ENCODE data around the gene TST. TPM values are rescaled to one million over a fixed set of nuclear protein-coding genes. Genes with fewer than 3 reads are reported as not detected.
A peak's percentile ranks its signal among the peaks of the same experiment; 100 is the strongest.

The TST gene
- total and polyA plus RNA-seq, 4 experiments from 2014 or later, result 0.29 to 1.4 (median 0.46) TPM

- Mint-ChIP-seq H3K4me3 (no peak overlapping the region), H3K9me3 (no peaks in the 10 kb centered on the region), H3K27me3 (peaks cover 0 to 5% of the 10 kb centered on the region in 2 donors), H3K27ac (no peak overlapping the region), H3K4me1 (peaks cover 3 to 18% (median 12%) of the 10 kb centered on the region in 4 donors), H3K36me3 (no peaks in the 10 kb centered on the region)
- ChIA-PET POLR2A (ENCODE audit: partially characterized antibody) (interaction anchor here (0.6 kb wide), 1 partner anchor 516 kb away, joined by 3 read pairs; no protein-coding TSS in a partner anchor), CTCF (ENCODE audit: partially characterized antibody) (interaction anchor here (0.6 to 0.7 kb wide), 2 partner anchors 186 to 545 kb away, joined by 3 read pairs; no protein-coding TSS in a partner anchor)
- no peak for DNase-seq
- Histone ChIP-seq H3K27ac (ENCODE audit: low read depth, low read length) (no peak overlapping the region), H3K4me1 (ENCODE audit: insufficient read depth, low read length) (peaks cover 8% of the 10 kb centered on the region), H3K4me3 (ENCODE audit: low read length in 2 of 2) (no peak overlapping the region), H3K27me3 (ENCODE audit: insufficient read depth, low read length) (no peaks in the 10 kb centered on the region), H3K9me3 (ENCODE audit: control insufficient read depth in 1 of 2, low read length in 2 of 2) (no peaks in the 10 kb centered on the region), H3K36me3 (ENCODE audit: insufficient read depth, low read length) (no peaks in the 10 kb centered on the region)
- intact Hi-C loops (cut with micrococcal nuclease), result no loop called here
These were observed 4.6 kb upstream of the TST start for GRCh38 chr22:37023743-37024338.

- no peaks in the 10 kb centered on the region for H3K9me3 ChIP-seq (ENCODE audit: control insufficient read depth in 1 of 2, low read length in 2 of 2)
- no peak overlapping the region for H3K4me3 ChIP-seq (ENCODE audit: low read length in 2 of 2)
- intact Hi-C loops (cut with micrococcal nuclease), result no loop called here
- H3K36me3 Mint-ChIP-seq, result no peaks in the 10 kb centered on the region
- no peaks in the 10 kb centered on the region for H3K9me3 Mint-ChIP-seq
- H3K27ac Mint-ChIP-seq, result no peak overlapping the region
- ChIA-PET POLR2A (ENCODE audit: partially characterized antibody) (no interaction called here), CTCF (ENCODE audit: partially characterized antibody) (interaction anchor here (0.6 to 1.6 kb wide), 5 partner anchors 10 to 546 kb away, joined by 3 to 13 read pairs (median 4); no protein-coding TSS in a partner anchor)
- H3K27me3 ChIP-seq (ENCODE audit: insufficient read depth, low read length), result no peaks in the 10 kb centered on the region
- DNase-seq, result no peak
- H3K27me3 Mint-ChIP-seq, result peaks cover 0 to 5% of the 10 kb centered on the region in 2 donors
- H3K4me3 Mint-ChIP-seq, result no peak overlapping the region
- H3K4me1 ChIP-seq (ENCODE audit: insufficient read depth, low read length), result peaks cover 8% of the 10 kb centered on the region
- H3K4me1 Mint-ChIP-seq, result peaks cover 4 to 24% (median 12%) of the 10 kb centered on the region in 4 donors
- no peak overlapping the region for H3K27ac ChIP-seq (ENCODE audit: low read depth, low read length)
- no peaks in the 10 kb centered on the region for H3K36me3 ChIP-seq (ENCODE audit: insufficient read depth, low read length)
These were observed 3.5 kb upstream of the TST start for GRCh38 chr22:37022483-37023337.

- Histone ChIP-seq H3K4me1 (ENCODE audit: insufficient read depth, low read length) (peaks cover 8% of the 10 kb centered on the region), H3K9me3 (ENCODE audit: control insufficient read depth in 1 of 2, low read length in 2 of 2) (no peaks in the 10 kb centered on the region), H3K27me3 (ENCODE audit: insufficient read depth, low read length) (no peaks in the 10 kb centered on the region), H3K27ac (ENCODE audit: low read depth, low read length) (no peak overlapping the region), H3K36me3 (ENCODE audit: insufficient read depth, low read length) (no peaks in the 10 kb centered on the region), H3K4me3 (ENCODE audit: low read length in 2 of 2) (no peak overlapping the region)
- CTCF ChIA-PET (ENCODE audit: partially characterized antibody), result interaction anchor here (0.6 to 2.2 kb wide), 7 partner anchors 8 to 79 kb away, joined by 3 to 13 read pairs (median 4); no protein-coding TSS in a partner anchor
- intact Hi-C loops (cut with micrococcal nuclease), result no loop called here
- Mint-ChIP-seq H3K4me3 (peak overlapping the region in 6 of 8 donors; percentile 12 to 92 (median 73)), H3K27ac (peak overlapping the region in 3 of 7 donors; percentile 36 to 70 (median 39)), H3K4me1 (peaks cover 4 to 24% (median 12%) of the 10 kb centered on the region in 4 donors), H3K9me3 (no peaks in the 10 kb centered on the region), H3K27me3 (peaks cover 0 to 5% of the 10 kb centered on the region in 2 donors), H3K36me3 (no peaks in the 10 kb centered on the region)
- POLR2A ChIA-PET (ENCODE audit: partially characterized antibody), result no interaction called here
- peak in 4 of 5 donors; percentile 38 to 52 (median 42) for DNase-seq
These were observed 2.6 kb upstream of the TST start for GRCh38 chr22:37021710-37022482.

- CTCF ChIA-PET (ENCODE audit: partially characterized antibody), result interaction anchor here (0.6 to 2.2 kb wide), 12 partner anchors 9 to 178 kb away, joined by 3 to 13 read pairs (median 4); a partner anchor contains a TSS
- Mint-ChIP-seq H3K9me3 (no peaks in the 10 kb centered on the region), H3K4me3 (peak overlapping the region in 1 of 8 donors; percentile 84), H3K27me3 (peaks cover 0 to 5% of the 10 kb centered on the region in 2 donors), H3K36me3 (no peaks in the 10 kb centered on the region), H3K4me1 (peaks cover 4 to 24% (median 12%) of the 10 kb centered on the region in 4 donors), H3K27ac (no peak overlapping the region)
- H3K27ac ChIP-seq (ENCODE audit: low read depth, low read length), result no peak overlapping the region
- POLR2A ChIA-PET (ENCODE audit: partially characterized antibody), result no interaction called here
- peaks cover 8% of the 10 kb centered on the region for H3K4me1 ChIP-seq (ENCODE audit: insufficient read depth, low read length)
- H3K27me3 ChIP-seq (ENCODE audit: insufficient read depth, low read length), result no peaks in the 10 kb centered on the region
- no peaks in the 10 kb centered on the region for H3K9me3 ChIP-seq (ENCODE audit: control insufficient read depth in 1 of 2, low read length in 2 of 2)
- no peak for DNase-seq
- no peak overlapping the region for H3K4me3 ChIP-seq (ENCODE audit: low read length in 2 of 2)
- intact Hi-C loops (cut with micrococcal nuclease), result no loop called here
- H3K36me3 ChIP-seq (ENCODE audit: insufficient read depth, low read length), result no peaks in the 10 kb centered on the region
These were observed 1.8 kb upstream of the TST start for GRCh38 chr22:37021041-37021440.

GRCh38 chr22:37020192-37020479 is 889 bp upstream of the TST start:
- Mint-ChIP-seq H3K4me3 (peak overlapping the region; percentile 84 to 91 (median 87)), H3K36me3 (no peaks in the 10 kb centered on the region), H3K9me3 (no peaks in the 10 kb centered on the region), H3K27me3 (peaks cover 0 to 5% of the 10 kb centered on the region in 2 donors), H3K4me1 (peaks cover 4 to 24% (median 12%) of the 10 kb centered on the region in 4 donors), H3K27ac (peak overlapping the region in 6 of 7 donors; percentile 13 to 76 (median 55))
- peak overlapping the region; percentile 29 to 51 for H3K4me3 ChIP-seq (ENCODE audit: low read length in 2 of 2)
- H3K4me1 ChIP-seq (ENCODE audit: insufficient read depth, low read length), result peaks cover 8% of the 10 kb centered on the region
- no peaks in the 10 kb centered on the region for H3K27me3 ChIP-seq (ENCODE audit: insufficient read depth, low read length)
- H3K36me3 ChIP-seq (ENCODE audit: insufficient read depth, low read length), result no peaks in the 10 kb centered on the region
- POLR2A ChIA-PET (ENCODE audit: partially characterized antibody), result no interaction called here
- intact Hi-C loops (cut with micrococcal nuclease), result no loop called here
- no peaks in the 10 kb centered on the region for H3K9me3 ChIP-seq (ENCODE audit: control insufficient read depth in 1 of 2, low read length in 2 of 2)
- no peak for DNase-seq
- peak overlapping the region; percentile 21 for H3K27ac ChIP-seq (ENCODE audit: low read depth, low read length)
- CTCF ChIA-PET (ENCODE audit: partially characterized antibody), result interaction anchor here (0.9 to 2.2 kb wide), 7 partner anchors 9 to 179 kb away, joined by 3 to 5 read pairs (median 3); a partner anchor contains a TSS

- intact Hi-C loops (cut with micrococcal nuclease), result no loop called here
- no peaks in the 10 kb centered on the region for H3K36me3 Mint-ChIP-seq
- H3K27ac Mint-ChIP-seq, result peak overlapping the region in 2 of 7 donors; percentile 46 to 70
- peaks cover 0 to 5% of the 10 kb centered on the region in 2 donors for H3K27me3 Mint-ChIP-seq
- ChIA-PET CTCF (ENCODE audit: partially characterized antibody) (interaction anchor here (1.2 to 1.4 kb wide), 2 partner anchors 43 to 129 kb away, joined by 3 read pairs; no protein-coding TSS in a partner anchor), POLR2A (ENCODE audit: partially characterized antibody) (interaction anchor here (0.8 to 1.7 kb wide), 2 partner anchors 243 to 466 kb away, joined by 3 to 6 read pairs; partner anchors contain the start of gene IFT27)
- no peaks in the 10 kb centered on the region for H3K36me3 ChIP-seq (ENCODE audit: insufficient read depth, low read length)
- H3K4me1 Mint-ChIP-seq, result peaks cover 3 to 24% (median 12%) of the 10 kb centered on the region in 4 donors
- no peak for DNase-seq
- no peaks in the 10 kb centered on the region for H3K9me3 ChIP-seq (ENCODE audit: control insufficient read depth in 1 of 2, low read length in 2 of 2)
- no peaks in the 10 kb centered on the region for H3K27me3 ChIP-seq (ENCODE audit: insufficient read depth, low read length)
- H3K4me1 ChIP-seq (ENCODE audit: insufficient read depth, low read length), result peaks cover 8% of the 10 kb centered on the region
- no peaks in the 10 kb centered on the region for H3K9me3 Mint-ChIP-seq
- peak overlapping the region in 1 of 2 donors; percentile 35 for H3K4me3 ChIP-seq (ENCODE audit: low read length in 2 of 2)
- peak overlapping the region; percentile 36 to 75 (median 66) for H3K4me3 Mint-ChIP-seq
- peak overlapping the region; percentile 35 for H3K27ac ChIP-seq (ENCODE audit: low read depth, low read length)
These were observed 385 bp downstream of the TST start for GRCh38 chr22:37018815-37019308.

All from CD4-positive, alpha-beta memory T cell (primary cell).